HK-2 (cell line): ENCODE data around the gene TMEM150C.
"Not testable (repeated sequence)": the region's sequence is repeated elsewhere in the genome, so short reads cannot be mapped to it uniquely, and the experiment has no call there.

Experiments used
- DNase-seq: peaks from one replicate; pipeline ENCODE4 v3.0.0-alpha.2; 2018; ENCODE audit not compliant: unreplicated experiment

The TMEM150C gene

GRCh38 chr4:82473621-82474164 is 88.1 kb downstream of the TMEM150C start:
- DNase-seq: no peak

GRCh38 chr4:82473080-82473479 is 88.7 kb downstream of the TMEM150C start:
- DNase-seq: not testable (repeated sequence)

- peak; percentile 11 for DNase-seq
Measured at GRCh38 chr4:82469791-82470345, 91.9 kb downstream of the TMEM150C start.

GRCh38 chr4:82467471-82467870 is 94.3 kb downstream of the TMEM150C start:
- DNase-seq: no peak

GRCh38 chr4:82463221-82463620 is 98.6 kb downstream of the TMEM150C start:
- DNase-seq: no peak

GRCh38 chr4:82462415-82462831 is 99.4 kb downstream of the TMEM150C start:
- DNase-seq: peak; percentile 77

- DNase-seq: no peak
Measured at GRCh38 chr4:82461710-82462109, 100.1 kb downstream of the TMEM150C start.

GRCh38 chr4:82458729-82459128 is 103.1 kb downstream of the TMEM150C start:
- no peak for DNase-seq

GRCh38 chr4:82457266-82457665 is 104.5 kb downstream of the TMEM150C start:
- DNase-seq: no peak

- no peak for DNase-seq
Measured at GRCh38 chr4:82452026-82452425, 109.8 kb downstream of the TMEM150C start.

GRCh38 chr4:82450966-82451755 is 110.6 kb downstream of the TMEM150C start:
- DNase-seq: no peak

- DNase-seq: no peak
Measured at GRCh38 chr4:82447886-82448285, 113.9 kb downstream of the TMEM150C start.

GRCh38 chr4:82439088-82439487 is 122.7 kb downstream of the TMEM150C start:
- DNase-seq: no peak

GRCh38 chr4:82437285-82438005 is 124.3 kb downstream of the TMEM150C start:
- DNase-seq: no peak

- DNase-seq: no peak
Measured at GRCh38 chr4:82436780-82437179, 125.0 kb downstream of the TMEM150C start.

GRCh38 chr4:82436130-82436529 is 125.7 kb downstream of the TMEM150C start:
- no peak for DNase-seq

GRCh38 chr4:82434949-82435348 is 126.8 kb downstream of the TMEM150C start:
- DNase-seq: no peak

- DNase-seq: no peak
Measured at GRCh38 chr4:82433791-82434190, 128.0 kb downstream of the TMEM150C start.
